Stimulated activated CD8-positive, alpha-beta memory T cell treated with anti-CD3 and anti-CD28 coated beads, Interleukin-7, amount 100 ng/mL, for 24 hours (primary cell): Measurements from ENCODE around the gene JMJD6.
A peak's percentile ranks its signal among the peaks of the same experiment; 100 is the strongest.
"Not testable (repeated sequence)": the region's sequence is repeated elsewhere in the genome, so short reads cannot be mapped to it uniquely, and the experiment has no call there.

Experiments
- DNase-seq: peaks from one replicate; pipeline ENCODE4 v3.0.0-alpha.2; 2020; ENCODE audit warnings: low read depth

The JMJD6 gene

GRCh38 chr17:76736349-76737081, 10.1 kb upstream of the JMJD6 start:
- peak; percentile 39 for DNase-seq

- no peak for DNase-seq
Measured at GRCh38 chr17:76735586-76736348, 9.4 kb upstream of the JMJD6 start.

- no peak for DNase-seq
Measured at GRCh38 chr17:76735006-76735405, 8.6 kb upstream of the JMJD6 start.

GRCh38 chr17:76734080-76734840, 7.9 kb upstream of the JMJD6 start:
- DNase-seq: no peak

GRCh38 chr17:76733618-76733957, 7.2 kb upstream of the JMJD6 start:
- DNase-seq: no peak

- DNase-seq: no peak
Measured at GRCh38 chr17:76732734-76733617, 6.6 kb upstream of the JMJD6 start.

- DNase-seq: not testable (repeated sequence)
Measured at GRCh38 chr17:76731800-76732733, 5.7 kb upstream of the JMJD6 start.

GRCh38 chr17:76727745-76728456, 1.5 kb upstream of the JMJD6 start:
- DNase-seq: no peak

GRCh38 chr17:76726776-76727718, 641 bp upstream of the JMJD6 start, which contains the start of gene METTL23:
METTL23 (plus strand) TSS chr17:76726839; CDS start chr17:76729711, 2,872 bp downstream.
- DNase-seq: peak; percentile 61

- peak; percentile 46 for DNase-seq
Measured at GRCh38 chr17:76725580-76726230, 701 bp downstream of the JMJD6 start.

GRCh38 chr17:76723812-76724211, 2.6 kb downstream of the JMJD6 start:
- no peak for DNase-seq

GRCh38 chr17:76722977-76723376, 3.4 kb downstream of the JMJD6 start:
- not testable (repeated sequence) for DNase-seq

GRCh38 chr17:76722279-76722678, 4.1 kb downstream of the JMJD6 start:
- DNase-seq: no peak

GRCh38 chr17:76721463-76721862, 4.9 kb downstream of the JMJD6 start:
- DNase-seq: no peak

- DNase-seq: no peak
Measured at GRCh38 chr17:76720941-76721340, 5.5 kb downstream of the JMJD6 start.

GRCh38 chr17:76720211-76720610, 6.2 kb downstream of the JMJD6 start:
- DNase-seq: no peak

GRCh38 chr17:76718516-76718915, 7.9 kb downstream of the JMJD6 start:
- no peak for DNase-seq

GRCh38 chr17:76716839-76717215, 9.6 kb downstream of the JMJD6 start:
- DNase-seq: no peak
